Fibroblast of lung (primary cell): ENCODE data around the gene IPP.
"Not testable (repeated sequence)": the region's sequence is repeated elsewhere in the genome, so short reads cannot be mapped to it uniquely, and the experiment has no call there.

ENCODE experiments used
- EZH2 ChIP-seq: IDR thresholded peaks from 2 replicates; pipeline ENCODE4 v1.5.1; 2012; ENCODE audit warnings: low read length, control low read depth, mild to moderate bottlenecking; ENCODE audit errors: missing control alignments
- TF ChIP-seq, protein P1 (sequence below), 2 donors: IDR thresholded peaks in 1 of 2; conservative IDR thresholded peaks in 1 of 2; 1 replicate in 1 of 2; 2 replicates in 1 of 2; pipeline ENCODE4 v1.5.1; 2011 to 2012; ENCODE audit warnings: low read length in 2 of 2, control low read depth in 1 of 2, inconsistent platforms in 1 of 2, low read depth in 1 of 2, mild to moderate bottlenecking in 1 of 2

DNA sequence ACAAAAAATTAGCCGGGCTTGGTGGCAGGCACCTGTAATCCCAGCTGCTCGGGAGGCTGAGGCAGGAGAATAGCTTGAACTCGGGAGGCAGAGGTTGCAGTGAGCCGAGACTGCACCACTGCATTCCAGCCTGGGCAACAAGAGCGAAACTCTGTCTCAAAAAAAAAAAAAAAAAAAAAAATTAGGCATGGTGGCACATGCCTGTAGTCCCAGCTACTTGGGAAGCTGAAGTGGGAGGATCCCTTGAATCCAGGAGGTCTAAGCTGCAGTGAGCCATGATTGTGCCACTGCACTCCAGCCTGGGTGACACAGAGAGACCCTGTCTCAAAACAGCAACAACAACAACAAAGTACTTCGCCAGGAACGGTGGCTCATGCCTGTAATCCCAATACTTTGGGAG is 73.9 kb downstream of the IPP start:
- TF ChIP-seq EZH2 = not testable (repeated sequence)
- TF ChIP-seq, protein P1, sequence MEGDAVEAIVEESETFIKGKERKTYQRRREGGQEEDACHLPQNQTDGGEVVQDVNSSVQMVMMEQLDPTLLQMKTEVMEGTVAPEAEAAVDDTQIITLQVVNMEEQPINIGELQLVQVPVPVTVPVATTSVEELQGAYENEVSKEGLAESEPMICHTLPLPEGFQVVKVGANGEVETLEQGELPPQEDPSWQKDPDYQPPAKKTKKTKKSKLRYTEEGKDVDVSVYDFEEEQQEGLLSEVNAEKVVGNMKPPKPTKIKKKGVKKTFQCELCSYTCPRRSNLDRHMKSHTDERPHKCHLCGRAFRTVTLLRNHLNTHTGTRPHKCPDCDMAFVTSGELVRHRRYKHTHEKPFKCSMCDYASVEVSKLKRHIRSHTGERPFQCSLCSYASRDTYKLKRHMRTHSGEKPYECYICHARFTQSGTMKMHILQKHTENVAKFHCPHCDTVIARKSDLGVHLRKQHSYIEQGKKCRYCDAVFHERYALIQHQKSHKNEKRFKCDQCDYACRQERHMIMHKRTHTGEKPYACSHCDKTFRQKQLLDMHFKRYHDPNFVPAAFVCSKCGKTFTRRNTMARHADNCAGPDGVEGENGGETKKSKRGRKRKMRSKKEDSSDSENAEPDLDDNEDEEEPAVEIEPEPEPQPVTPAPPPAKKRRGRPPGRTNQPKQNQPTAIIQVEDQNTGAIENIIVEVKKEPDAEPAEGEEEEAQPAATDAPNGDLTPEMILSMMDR (conservative IDR thresholded peaks at IDR 0.05 in 1 of 2, IDR thresholded peaks at IDR 0.05 in 1 of 2; ENCODE audit: low read depth in 1 of 2, low read length in 2 of 2) = not testable (repeated sequence)
